SK-N-MC (cell line): ENCODE data around the gene PTPRN2.

Experiments used
- DNase-seq: peaks from one replicate; pipeline ENCODE4 v3.0.0-alpha.2; 2011; ENCODE audit warnings: low read depth, low spot score
- H3K27ac ChIP-seq: fragments of 200-600 bp; sonication (generic); 2 replicates; pipeline ENCODE4 v1.5.1; 2016; ENCODE audit warnings: mixed run types
- H3K36me3 ChIP-seq: fragments of 200-600 bp; sonication (generic); 2 replicates; pipeline ENCODE4 v1.6.1; 2017; ENCODE audit warnings: antibody characterized with exemption, low read length, mixed read lengths; ENCODE audit not compliant: insufficient read depth
- H3K4me3 ChIP-seq: fragments of 200-600 bp; sonication (generic); 2 replicates; pipeline ENCODE4 v1.5.1; 2016
- H3K9ac ChIP-seq: fragments of 200-600 bp; sonication (generic); 2 replicates; pipeline ENCODE4 v1.8.0; 2017; ENCODE audit warnings: mixed run types, mixed read lengths; ENCODE audit not compliant: insufficient read length
- H3K9me3 ChIP-seq: fragments of 200-600 bp; sonication (generic); 2 replicates; pipeline ENCODE4 v1.6.1; 2017; ENCODE audit warnings: low read depth, mild to moderate bottlenecking, antibody characterized with exemption, low read length, moderate library complexity, mixed read lengths
- EZH2 ChIP-seq: fragments of 200-600 bp; sonication (generic); IDR thresholded peaks from one replicate; pipeline ENCODE4 v1.6.1; 2017; ENCODE audit warnings: antibody characterized with exemption
- FOXP2 ChIP-seq: optimal IDR thresholded peaks from 2 replicates; pipeline ENCODE3; 2011; ENCODE audit warnings: mild to moderate bottlenecking, moderate library complexity; ENCODE audit not compliant: insufficient read depth; ENCODE audit errors: extremely low read length, control extremely low read depth
- POLR2AphosphoS5 ChIP-seq: IDR thresholded peaks from 2 replicates; pipeline ENCODE4 v1.6.1; 2012; ENCODE audit warnings: mild to moderate bottlenecking, low read depth, low read length, borderline replicate concordance

The PTPRN2 gene

GRCh38 chr7:158139499-158139898 lies 448.1 kb downstream of the PTPRN2 start:
- H3K4me3 ChIP-seq, result no peak overlapping the region
- no peak overlapping the region for H3K27ac ChIP-seq
- no peak for TF ChIP-seq POLR2AphosphoS5
- TF ChIP-seq FOXP2, result no peak
- no peak for TF ChIP-seq EZH2
- H3K9me3 ChIP-seq, result no peaks in the 10 kb centered on the region
- H3K36me3 ChIP-seq, result no peaks in the 10 kb centered on the region
- no peak overlapping the region for H3K9ac ChIP-seq
- DNase-seq, result no peak

- Histone ChIP-seq H3K4me3 (no peak overlapping the region), H3K9me3 (no peaks in the 10 kb centered on the region), H3K27ac (no peak overlapping the region), H3K9ac (no peak overlapping the region), H3K36me3 (no peaks in the 10 kb centered on the region)
- DNase-seq, result no peak
- TF ChIP-seq POLR2AphosphoS5 (no peak), EZH2 (no peak), FOXP2 (no peak)
Observed at GRCh38 chr7:158138329-158138597, 449.4 kb downstream of the PTPRN2 start.

GRCh38 chr7:158137516-158138328 lies 449.9 kb downstream of the PTPRN2 start:
- Histone ChIP-seq H3K4me3 (no peak overlapping the region), H3K9me3 (no peaks in the 10 kb centered on the region)
- no peak for TF ChIP-seq FOXP2
- TF ChIP-seq POLR2AphosphoS5, result no peak
- no peak for TF ChIP-seq EZH2

GRCh38 chr7:158135931-158136330 lies 451.7 kb downstream of the PTPRN2 start:
- no peak overlapping the region for H3K4me3 ChIP-seq
- H3K9me3 ChIP-seq, result no peaks in the 10 kb centered on the region
- TF ChIP-seq FOXP2 (no peak), POLR2AphosphoS5 (no peak), EZH2 (no peak)
- DNase-seq, result no peak
- no peak overlapping the region for H3K27ac ChIP-seq
- no peak overlapping the region for H3K9ac ChIP-seq
- no peaks in the 10 kb centered on the region for H3K36me3 ChIP-seq

More at GRCh38 chr7:158137516-158138328, 449.9 kb downstream of the PTPRN2 start:
- no peak for DNase-seq
- Histone ChIP-seq H3K27ac (no peak overlapping the region), H3K36me3 (no peaks in the 10 kb centered on the region), H3K9ac (no peak overlapping the region)

- no peaks in the 10 kb centered on the region for H3K36me3 ChIP-seq
- no peak overlapping the region for H3K27ac ChIP-seq
- no peak for DNase-seq
- no peaks in the 10 kb centered on the region for H3K9me3 ChIP-seq
- H3K4me3 ChIP-seq, result no peak overlapping the region
- no peak overlapping the region for H3K9ac ChIP-seq
- no peak for TF ChIP-seq EZH2
- no peak for TF ChIP-seq POLR2AphosphoS5
- no peak for TF ChIP-seq FOXP2
Observed at GRCh38 chr7:158134824-158135223, 452.8 kb downstream of the PTPRN2 start.

- H3K36me3 ChIP-seq, result no peaks in the 10 kb centered on the region
- H3K9ac ChIP-seq, result no peak overlapping the region
- H3K27ac ChIP-seq, result no peak overlapping the region
- DNase-seq, result no peak
- H3K9me3 ChIP-seq, result no peaks in the 10 kb centered on the region
- TF ChIP-seq EZH2, result no peak
- TF ChIP-seq FOXP2, result no peak
- TF ChIP-seq POLR2AphosphoS5, result no peak
- no peak overlapping the region for H3K4me3 ChIP-seq
Observed at GRCh38 chr7:158133515-158134271, 453.9 kb downstream of the PTPRN2 start.

GRCh38 chr7:158133057-158133456 lies 454.6 kb downstream of the PTPRN2 start:
- Histone ChIP-seq H3K27ac (no peak overlapping the region), H3K9me3 (no peaks in the 10 kb centered on the region), H3K4me3 (no peak overlapping the region), H3K36me3 (no peaks in the 10 kb centered on the region), H3K9ac (no peak overlapping the region)
- no peak for DNase-seq
- TF ChIP-seq FOXP2 (no peak), EZH2 (no peak), POLR2AphosphoS5 (no peak)

- Histone ChIP-seq H3K36me3 (no peaks in the 10 kb centered on the region), H3K9me3 (no peaks in the 10 kb centered on the region), H3K4me3 (no peak overlapping the region), H3K27ac (no peak overlapping the region), H3K9ac (no peak overlapping the region)
- no peak for TF ChIP-seq EZH2
- TF ChIP-seq FOXP2, result no peak
- TF ChIP-seq POLR2AphosphoS5, result no peak
- DNase-seq, result no peak
Observed at GRCh38 chr7:158130023-158130409, 457.6 kb downstream of the PTPRN2 start.
